Jurkat, Clone E6-1 (cell line): Measurements from ENCODE around the gene OPA1. TPM values are rescaled to one million over a fixed set of nuclear protein-coding genes. Genes with fewer than 3 reads are reported as not detected.
A peak's percentile ranks its signal among the peaks of the same experiment; 100 is the strongest.

Experiments used
- DNase-seq: peaks from one replicate; pipeline ENCODE4 v3.0.0-alpha.2; 2011; ENCODE audit warnings: low read depth, low spot score
- H3K4me3 ChIP-seq: 2 replicates; pipeline ENCODE4 v1.5.1; 2011; ENCODE audit warnings: mild to moderate bottlenecking, low read length, control low read depth, moderate library complexity
- polyA plus RNA-seq: library from polyadenylated mRNA; unstranded; fragments of >200 nt; gene quantifications from one replicate; pipeline ENCODE4 v1.2.1, GENCODE V29; 2012; ENCODE audit warnings: missing spikeins; ENCODE audit not compliant: insufficient read length, insufficient read depth

The OPA1 gene, protein sequence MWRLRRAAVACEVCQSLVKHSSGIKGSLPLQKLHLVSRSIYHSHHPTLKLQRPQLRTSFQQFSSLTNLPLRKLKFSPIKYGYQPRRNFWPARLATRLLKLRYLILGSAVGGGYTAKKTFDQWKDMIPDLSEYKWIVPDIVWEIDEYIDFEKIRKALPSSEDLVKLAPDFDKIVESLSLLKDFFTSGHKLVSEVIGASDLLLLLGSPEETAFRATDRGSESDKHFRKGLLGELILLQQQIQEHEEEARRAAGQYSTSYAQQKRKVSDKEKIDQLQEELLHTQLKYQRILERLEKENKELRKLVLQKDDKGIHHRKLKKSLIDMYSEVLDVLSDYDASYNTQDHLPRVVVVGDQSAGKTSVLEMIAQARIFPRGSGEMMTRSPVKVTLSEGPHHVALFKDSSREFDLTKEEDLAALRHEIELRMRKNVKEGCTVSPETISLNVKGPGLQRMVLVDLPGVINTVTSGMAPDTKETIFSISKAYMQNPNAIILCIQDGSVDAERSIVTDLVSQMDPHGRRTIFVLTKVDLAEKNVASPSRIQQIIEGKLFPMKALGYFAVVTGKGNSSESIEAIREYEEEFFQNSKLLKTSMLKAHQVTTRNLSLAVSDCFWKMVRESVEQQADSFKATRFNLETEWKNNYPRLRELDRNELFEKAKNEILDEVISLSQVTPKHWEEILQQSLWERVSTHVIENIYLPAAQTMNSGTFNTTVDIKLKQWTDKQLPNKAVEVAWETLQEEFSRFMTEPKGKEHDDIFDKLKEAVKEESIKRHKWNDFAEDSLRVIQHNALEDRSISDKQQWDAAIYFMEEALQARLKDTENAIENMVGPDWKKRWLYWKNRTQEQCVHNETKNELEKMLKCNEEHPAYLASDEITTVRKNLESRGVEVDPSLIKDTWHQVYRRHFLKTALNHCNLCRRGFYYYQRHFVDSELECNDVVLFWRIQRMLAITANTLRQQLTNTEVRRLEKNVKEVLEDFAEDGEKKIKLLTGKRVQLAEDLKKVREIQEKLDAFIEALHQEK
- polyA plus RNA-seq, result 30.5 TPM

DNA sequence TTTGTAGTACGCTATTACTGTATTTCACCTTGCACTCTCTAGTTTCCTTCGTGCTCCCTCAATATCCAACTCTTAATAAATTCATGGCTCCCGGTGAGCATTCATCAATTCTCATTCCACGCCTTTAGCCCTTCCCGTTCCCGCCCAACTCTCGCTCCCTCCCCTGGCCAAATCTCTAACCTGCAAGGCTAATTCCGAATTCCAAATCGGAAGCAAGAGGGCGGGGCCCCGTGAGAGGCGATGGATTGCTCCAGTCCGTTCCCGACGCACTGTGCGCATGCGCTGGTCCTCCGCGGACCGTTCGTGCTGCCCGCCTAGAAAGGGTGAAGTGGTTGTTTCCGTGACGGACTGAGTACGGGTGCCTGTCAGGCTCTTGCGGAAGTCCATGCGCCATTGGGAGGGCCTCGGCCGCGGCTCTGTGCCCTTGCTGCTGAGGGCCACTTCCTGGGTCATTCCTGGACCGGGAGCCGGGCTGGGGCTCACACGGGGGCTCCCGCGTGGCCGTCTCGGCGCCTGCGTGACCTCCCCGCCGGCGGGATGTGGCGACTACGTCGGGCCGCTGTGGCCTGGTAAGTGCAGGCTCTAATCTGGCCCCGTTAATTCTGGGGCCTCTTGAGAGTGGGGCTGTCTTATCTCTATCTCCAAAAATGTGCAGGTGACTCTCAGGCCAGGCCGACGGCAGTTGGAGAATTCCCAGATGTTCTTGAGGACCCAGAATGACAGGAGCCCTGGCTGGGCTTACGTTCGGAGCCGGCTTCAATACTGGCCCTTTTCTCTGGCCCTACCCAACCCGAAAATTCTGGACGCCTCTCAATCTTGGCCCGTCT, at the start of gene OPA1:
OPA1 (plus strand) TSS at position 368 of the 827 bp plus-strand sequence; CDS start at position 538, 170 bp downstream.
- DNase-seq, result peak; percentile 94
- peak within 1 kb of the TSS; percentile 69 for H3K4me3 ChIP-seq

DNA sequence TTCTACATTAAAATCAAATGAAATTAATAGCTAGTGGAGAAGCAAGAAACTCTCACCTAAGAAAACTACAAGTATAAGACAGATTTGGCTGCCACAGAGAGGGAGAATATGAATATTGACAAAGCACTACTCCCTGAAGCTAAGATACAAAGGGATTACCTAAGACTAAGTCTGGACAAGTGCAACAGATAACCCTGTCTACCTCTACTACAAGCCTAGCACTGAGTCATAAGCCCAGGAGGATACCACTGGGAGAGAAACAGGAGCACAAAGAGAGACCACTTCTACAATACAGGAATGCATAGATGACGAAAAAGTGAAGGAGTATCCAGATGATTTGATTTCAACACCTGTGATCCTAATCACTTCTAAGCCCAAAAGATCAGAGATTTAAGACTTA, 48.7 kb upstream of the OPA1 start:
- no peak overlapping the region for H3K4me3 ChIP-seq
- DNase-seq, result no peak

DNA sequence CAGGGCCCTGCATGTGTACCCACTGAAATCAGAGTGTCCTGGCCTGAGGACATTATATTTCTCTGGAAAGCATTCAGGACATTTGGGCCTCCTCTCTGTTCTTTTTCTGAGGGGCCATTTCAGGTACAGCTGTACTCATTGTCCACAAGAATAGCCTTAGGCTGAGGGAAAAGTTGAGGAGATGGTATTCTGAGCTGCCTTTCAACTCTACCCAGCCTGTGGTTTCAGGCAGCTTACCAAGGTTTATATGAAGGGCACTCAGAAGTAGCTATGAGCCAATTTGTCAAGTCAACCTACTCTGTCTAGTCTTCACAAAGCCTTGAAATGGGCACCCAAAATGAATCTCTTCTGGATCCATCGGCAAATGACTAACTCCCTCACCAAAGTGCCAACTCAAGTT, 47.7 kb upstream of the OPA1 start:
- DNase-seq, result no peak
- H3K4me3 ChIP-seq, result no peak overlapping the region

DNA sequence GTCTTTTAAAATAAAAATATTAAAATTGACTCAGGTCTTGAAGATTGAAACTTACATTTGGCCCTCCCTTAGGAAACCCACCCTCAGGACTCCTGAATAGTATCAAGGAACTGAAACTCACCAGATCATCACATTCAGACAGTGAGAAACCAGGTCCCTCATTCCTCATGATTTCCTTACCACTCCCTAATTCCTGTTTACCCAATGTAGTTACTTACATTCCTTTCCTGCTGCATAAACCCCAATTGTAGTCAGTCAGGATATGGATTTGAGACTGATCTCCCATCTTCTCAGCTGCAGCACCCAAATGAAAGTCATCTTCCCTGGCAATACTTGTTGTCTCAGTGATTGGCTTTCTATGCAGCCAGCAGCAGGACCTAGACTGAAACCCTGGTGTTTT, 46.9 kb upstream of the OPA1 start:
- DNase-seq, result no peak
- no peak overlapping the region for H3K4me3 ChIP-seq

DNA sequence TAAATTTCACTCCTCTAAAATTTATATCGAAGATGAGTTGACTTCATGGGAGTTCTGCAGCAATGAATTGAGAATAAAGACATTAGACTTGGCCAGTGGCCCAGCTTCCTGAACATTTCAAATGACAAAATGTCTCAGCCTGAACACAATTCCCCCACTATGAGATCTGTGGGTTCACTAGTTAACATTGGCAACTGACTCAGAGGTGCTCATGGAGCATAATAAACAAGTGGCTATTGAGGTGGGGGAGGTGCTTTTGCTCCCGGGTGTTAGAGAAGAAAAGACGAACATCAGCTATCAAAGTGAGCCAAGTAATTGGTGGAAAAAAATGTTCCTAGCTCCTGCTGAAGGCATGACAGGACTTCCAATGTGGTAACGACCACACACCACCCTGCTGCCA, 44.6 kb upstream of the OPA1 start:
- DNase-seq, result no peak
- H3K4me3 ChIP-seq, result no peak overlapping the region

DNA sequence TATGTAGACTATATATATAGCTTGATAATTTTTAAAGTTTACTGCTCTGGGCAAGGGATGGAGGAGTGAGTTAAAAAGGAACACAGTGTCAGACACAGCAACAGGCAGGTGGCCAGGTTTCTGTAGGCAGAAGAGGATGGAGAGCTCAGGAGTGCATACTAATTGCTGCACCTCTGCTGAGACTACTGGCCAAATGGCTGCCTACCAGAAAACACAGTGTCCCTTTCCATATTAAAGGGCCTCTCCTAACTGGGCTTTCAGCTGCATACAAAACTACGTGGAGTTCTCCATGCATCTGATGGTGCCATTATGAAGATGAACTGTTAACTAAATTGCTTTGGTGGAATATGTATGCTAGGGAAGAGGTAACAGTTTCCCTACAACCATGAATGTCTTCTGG, 40.1 kb upstream of the OPA1 start:
- H3K4me3 ChIP-seq, result no peak overlapping the region
- DNase-seq, result no peak

DNA sequence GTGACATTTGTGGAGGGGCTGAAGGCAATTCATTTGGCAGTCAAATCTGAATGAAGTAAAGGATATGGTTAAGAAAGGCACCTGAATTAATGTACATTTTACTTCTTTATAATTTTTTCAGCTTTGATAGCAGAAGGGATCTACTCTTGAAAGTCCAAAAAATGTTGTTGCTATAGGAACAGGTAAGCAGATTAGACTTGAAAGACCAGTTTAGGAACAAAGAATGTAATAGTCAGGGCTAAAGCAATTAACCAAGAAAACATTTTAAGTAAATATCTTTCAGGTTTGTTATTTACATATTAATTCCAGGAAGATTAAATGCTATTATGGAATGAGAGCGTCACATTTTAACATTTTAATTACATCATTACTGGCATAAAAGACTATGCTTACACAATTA, 39.4 kb upstream of the OPA1 start:
- H3K4me3 ChIP-seq, result no peak overlapping the region
- DNase-seq, result no peak

DNA sequence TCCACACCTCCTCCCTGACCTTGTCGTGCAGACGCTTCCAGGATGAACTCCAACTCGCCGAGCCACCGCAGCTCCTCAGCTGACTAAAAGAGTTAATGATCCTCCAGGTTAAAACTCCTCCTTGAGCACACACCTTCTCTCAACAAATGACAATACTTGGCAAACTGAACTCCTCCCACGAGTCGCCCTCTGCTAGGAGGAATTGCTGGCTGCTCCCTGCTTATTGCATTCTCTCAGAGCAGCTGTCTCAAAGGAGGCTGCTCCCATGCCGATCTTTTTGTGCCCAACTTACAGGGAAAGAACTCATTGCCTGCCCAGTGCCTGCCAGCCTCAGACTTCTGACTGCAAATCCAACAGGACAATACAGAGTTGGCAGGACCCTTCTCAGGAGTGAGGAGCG, 38.2 kb upstream of the OPA1 start, which contains the start of gene ATP13A4:
ATP13A4 (minus strand) TSS at position 85 of the 400 bp plus-strand sequence. CDS start 96 bp downstream, outside the sequence.
- DNase-seq, result no peak
- H3K4me3 ChIP-seq, result no peak within 1 kb of the TSS

DNA sequence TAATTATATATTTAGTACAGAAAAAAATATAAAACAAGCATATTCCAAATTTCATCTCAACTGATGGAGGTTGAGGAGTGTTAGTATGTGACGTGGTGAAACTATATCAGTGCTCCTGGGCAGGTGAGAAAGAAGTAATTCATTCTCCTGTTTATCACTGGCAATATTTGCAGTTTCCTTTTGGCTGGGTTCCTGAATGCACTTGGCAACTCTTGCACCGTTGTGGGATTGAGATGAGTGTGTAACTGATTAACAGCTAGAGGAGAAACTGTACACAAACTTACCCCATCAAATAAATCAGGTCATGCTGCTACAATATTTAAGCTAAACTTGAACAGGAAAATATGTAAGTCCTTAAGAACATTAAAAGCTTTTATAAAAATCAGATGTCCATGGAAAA, 36.2 kb upstream of the OPA1 start:
- H3K4me3 ChIP-seq, result no peak overlapping the region
- DNase-seq, result no peak

DNA sequence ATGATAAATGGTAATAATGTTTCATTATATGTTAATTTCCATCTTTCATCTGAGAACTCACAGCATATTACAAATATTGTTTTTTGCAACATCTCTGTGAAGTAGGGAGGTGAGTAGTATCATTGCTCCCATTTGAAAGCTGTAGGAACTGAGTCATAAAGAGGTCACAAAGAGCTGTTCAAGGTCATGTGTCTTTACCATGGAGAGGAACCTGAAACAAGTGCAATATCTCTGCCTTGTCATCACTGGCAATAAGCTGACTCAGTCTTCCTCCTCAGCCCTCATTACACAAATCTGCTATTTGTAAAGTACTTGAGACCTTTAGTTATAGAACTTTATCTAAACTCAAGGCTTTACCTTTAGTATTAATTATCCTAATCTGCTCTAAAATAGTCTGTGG, 33.9 kb upstream of the OPA1 start:
- H3K4me3 ChIP-seq, result no peak overlapping the region
- DNase-seq, result no peak

DNA sequence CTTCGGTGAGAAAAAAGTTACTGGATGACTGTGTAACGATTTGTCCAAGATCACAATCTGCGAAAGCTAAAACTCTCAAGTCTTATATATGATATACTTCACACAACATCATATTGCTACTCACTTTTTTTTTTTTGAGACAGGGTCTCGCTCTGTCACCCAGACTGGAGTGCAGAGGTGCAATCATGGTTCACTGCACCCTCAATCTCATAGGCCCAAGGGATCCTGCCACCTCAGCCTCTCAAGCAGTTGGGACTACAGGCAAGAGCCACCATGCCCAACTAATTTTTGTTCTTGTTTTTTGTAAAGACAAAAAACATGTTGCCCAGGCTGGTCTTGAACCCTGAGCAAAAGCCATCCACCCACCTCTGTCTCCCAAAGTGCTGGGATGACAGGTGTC, 32.9 kb upstream of the OPA1 start:
- DNase-seq, result no peak
- H3K4me3 ChIP-seq, result no peak overlapping the region

DNA sequence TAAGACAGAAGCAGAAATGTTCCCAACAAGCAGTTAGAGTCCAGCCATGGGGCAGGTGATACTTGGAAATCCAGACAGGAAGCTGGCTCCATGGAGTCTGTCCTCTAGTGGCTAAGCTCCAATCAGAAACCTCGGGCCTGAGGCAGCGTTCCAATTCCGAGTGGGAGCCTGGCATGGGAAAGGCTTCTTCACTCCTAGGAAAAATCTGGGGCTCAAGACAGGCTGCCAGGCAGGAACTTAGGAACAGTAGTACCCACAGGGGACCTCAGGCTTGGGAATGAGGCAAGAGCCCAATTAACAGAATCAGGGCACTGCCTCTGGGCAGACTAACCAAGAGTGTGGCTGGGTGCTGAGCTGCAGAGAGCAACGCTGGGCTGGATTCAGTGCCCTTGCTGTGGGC, 32.1 kb upstream of the OPA1 start:
- no peak overlapping the region for H3K4me3 ChIP-seq
- DNase-seq, result no peak

DNA sequence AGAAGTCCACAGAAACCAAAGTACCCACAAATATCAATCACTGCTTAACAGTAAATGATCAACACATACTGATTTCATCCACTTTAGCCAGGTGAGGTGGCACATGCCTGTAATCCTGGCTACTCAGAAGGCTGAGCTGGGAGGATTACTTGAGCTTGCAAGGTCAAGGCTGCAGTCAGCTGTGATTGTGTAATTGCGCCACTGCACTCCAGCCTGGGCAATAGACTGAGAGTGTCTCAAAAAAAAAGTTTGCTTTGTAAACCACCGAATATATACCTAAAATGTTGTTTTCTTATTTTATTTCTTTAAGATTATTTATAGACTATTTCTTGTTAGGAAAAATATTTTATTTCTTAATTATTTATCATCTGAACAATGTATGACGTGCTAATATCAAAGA, 29.6 kb upstream of the OPA1 start:
- H3K4me3 ChIP-seq, result no peak overlapping the region
- no peak for DNase-seq

DNA sequence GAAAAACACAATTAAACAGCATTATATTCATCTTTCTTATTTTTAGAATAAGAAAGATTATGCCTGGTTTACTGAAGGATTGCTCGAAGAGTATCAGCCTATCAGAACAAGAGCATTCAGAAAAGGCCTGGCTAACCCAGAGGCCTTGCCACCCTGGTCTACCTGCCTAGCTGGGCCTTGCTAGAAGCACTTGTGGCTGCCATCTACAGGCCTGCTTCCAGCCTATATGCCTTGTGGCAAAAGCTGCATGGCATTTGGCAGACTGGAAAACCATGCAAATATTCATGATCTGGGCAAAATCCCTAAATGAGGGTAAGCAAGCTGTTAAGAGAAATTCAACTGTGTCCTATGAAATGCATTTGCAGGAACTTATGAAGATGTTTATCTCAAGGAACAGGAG, 29.0 kb upstream of the OPA1 start:
- no peak for DNase-seq
- H3K4me3 ChIP-seq, result no peak overlapping the region

DNA sequence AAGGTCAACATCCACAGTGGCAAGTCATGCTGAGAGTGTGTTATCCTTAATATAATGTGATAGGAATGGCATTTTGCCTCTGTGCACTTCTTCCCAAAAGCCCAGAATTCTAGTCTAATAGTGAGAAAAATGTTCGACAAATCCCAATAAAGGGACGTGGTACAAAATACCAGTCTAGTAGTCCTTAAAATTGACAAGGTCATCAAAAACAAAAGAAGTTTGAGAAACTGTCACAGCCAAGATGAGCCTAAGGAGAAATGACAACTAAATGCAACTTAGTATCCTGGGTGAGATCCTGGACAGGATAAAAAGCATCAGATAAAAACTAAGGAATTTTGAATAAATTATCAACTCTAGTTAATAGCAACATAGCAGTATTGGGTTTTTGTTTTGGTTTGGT, 23.9 kb upstream of the OPA1 start:
- no peak overlapping the region for H3K4me3 ChIP-seq
- DNase-seq, result no peak

DNA sequence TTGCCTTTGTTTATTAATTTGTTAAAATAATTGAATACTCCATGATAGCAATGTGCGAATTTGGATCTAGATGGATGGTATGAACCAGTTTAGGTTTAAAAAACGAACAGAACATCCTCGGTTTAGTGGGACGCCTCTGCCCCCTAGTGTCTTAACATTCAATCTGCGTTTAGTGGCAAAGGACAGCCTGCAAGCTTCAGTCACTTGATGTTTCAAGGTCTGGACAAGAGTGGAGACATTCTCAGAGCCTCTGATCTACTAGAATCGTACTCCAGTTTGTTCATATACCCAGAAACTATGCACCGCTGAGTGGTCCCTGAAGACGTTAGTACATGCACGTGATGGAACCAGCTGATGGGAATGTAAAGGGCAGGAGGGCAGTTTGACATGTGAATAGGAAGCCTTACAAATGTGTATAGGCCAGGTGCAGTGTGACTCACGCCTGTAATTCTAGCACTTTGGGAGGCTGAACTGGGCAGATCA, 20.5 kb upstream of the OPA1 start:
- H3K4me3 ChIP-seq, result no peak overlapping the region
- DNase-seq, result peak; percentile 40

DNA sequence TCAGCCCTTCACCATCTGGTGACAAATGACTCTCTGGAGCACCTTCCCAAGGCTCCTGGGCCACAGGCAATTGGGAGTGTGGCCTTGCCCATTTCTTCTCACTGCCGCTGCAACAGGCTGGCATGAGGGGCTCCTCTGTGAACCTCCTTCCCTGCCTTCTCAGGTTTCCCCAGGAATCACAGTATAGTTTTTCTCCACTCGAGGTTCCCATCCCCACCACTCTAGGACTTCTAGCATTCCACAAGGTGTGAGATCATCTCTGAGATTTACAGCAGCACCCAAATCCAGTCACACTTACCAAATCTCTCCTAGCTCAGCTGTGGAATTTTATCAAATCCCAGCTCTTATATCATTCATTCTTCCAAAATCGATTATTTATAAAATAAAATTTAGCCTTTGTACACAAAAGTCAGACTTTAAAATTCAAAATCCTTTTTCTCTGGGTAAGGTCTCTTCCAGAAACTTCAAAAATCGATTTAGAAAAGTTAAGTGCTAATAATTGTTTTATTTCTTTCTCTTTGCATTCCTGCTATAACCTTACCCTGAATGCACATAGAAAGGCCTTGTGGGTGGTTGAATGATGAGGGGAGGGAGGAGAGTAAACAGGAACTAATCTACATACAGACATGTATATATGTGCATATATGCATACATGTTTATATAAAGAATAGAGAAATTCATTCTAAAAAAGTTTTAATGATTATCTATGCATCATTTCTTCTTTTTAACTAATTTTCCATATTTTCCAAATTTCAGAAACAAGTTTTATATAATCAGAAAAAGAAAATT, 19.4 kb upstream of the OPA1 start:
- no peak overlapping the region for H3K4me3 ChIP-seq
- DNase-seq, result no peak

DNA sequence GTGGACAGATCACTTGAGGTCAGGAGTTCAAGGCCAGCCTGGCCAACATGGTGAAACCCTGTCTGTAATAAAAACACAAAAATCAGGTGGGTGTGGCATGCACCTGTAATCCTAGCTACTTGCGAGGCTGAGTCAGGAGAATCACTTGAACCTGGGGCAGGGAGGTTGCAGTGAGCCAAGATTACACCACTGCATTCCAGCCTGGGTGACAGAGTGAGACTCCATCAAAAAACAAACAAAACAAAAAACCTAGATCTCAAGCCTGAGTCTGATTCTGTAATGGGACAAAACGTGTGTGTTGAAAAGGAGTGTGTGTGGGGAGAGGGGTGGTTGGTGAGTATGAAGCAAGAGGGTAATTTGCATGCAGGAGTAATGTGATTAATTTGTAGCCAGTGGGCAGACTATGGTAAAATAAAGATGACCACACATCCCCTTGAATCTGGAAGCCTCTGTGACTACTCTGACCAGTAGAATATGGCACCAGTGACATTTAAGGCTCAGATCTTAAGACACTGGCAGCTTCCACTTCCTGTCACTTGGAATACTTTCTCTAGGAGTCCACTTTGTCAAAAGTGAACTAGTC, 18.4 kb upstream of the OPA1 start:
- H3K4me3 ChIP-seq, result no peak overlapping the region
- no peak for DNase-seq
